ENCODE results near the gene C1orf52.

C1orf52 gene

DNA sequence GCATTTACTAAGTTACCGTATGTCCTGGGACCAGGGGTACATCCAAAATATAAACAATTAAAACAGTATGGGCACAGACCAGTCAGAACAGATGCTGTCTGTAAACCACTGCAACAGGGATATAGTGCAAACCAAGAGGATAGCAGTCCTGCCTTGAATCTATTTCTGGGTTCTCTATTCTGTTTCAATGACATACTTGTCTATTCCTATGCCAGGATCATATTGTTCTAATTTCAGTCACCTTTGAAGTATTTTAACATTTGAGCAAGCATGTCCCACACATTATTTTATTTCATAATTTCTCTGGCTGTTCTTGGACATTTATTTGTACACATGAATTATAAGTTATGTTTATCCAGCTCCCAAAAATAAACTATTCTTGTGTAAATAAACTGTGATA is 30.5 kb downstream of the C1orf52 start:
- DNase-seq: no peak

DNA sequence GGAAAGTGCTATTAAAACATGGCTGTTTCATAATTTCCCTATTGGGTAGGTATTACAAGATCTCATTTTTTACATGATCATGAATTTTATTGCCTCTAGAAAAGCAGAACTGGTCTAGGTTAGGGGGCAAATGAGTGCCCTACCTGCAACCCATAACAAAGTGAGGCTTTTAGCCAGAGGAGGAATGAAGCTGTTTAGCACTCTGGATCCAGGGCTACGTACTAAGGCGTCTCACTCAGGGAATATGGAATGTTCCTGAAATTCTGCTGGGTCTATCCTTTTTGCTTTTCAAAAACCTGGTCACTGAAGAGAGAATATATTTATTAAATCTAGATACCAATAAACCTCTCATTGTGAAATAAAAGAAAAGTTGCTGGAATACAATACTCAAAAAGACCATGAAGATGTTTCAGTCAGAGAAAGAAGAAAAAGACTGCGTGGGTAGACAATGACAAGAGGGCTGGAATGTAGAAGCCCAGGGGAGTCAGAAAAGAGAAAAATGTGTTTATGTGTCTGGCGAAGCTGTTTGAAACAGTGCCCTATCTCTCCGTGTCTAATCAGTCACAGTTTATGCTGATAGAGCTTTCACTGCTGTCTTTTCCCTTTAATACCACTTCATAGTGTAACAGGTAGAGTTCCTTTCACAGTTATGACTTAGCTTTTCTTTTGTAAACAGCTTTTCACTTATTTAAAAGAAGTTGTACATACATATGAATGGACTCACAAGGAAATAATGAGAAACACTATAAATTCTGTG is 33.7 kb downstream of the C1orf52 start:
- DNase-seq: no peak

DNA sequence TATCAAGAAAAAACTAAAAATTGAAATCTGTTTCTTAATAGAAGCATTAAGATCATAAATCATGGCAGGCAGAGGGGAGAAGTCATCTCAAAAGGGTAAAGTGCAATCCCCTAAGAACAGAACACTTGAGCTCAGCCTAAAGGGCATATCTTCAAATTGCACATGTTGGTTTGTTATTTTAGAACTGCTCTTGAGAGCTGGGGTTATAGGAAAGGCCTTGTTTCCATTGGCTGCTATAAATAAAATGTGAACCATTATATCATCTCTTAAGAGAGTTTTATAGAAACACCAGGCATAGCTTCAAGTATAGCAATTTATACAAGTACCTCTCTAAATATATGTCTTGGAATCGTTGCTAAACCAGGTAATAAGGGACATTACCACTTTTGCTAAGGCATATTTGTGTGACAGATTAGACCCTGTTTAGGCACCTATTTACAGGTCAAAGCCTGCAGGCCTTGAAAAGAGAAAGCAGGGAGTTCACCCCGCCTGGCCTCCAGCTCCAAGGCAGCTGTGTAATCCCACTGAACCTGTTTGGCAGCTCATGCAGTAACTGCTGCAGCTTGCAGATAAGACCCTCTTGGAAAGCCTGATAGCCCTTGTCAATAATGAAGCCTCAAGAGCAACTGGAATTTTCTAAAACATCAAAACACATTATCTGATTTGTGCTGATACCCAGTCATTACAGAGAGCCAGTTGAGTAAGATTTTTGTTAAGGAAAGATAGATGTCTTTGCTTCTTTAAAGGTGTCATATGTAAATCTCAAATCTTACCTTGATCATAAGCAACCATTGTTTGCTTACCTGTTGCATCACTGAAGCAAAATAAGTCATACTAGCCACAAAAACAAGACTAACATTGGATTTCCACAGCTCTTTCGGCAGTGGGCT is 34.5 kb downstream of the C1orf52 start:
- peak; percentile 21 for DNase-seq

DNA sequence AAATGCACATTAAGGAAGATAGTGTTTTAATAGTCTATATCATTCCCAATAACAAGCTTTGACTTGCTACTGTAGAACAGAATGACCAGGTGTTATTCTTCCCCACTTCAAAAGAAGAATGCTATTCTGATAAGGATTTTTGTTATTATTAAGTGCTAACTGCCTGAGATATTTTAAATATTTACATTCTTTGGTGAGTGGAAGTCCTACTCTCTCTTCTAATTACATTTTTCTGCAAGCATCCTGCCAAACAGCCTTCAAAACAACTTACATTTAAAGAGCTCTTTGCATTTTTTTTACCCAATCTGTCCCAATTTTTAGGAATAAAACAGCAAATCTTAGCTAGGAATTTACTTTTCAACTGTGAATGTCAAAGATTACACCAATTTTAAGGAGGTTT is 35.2 kb downstream of the C1orf52 start:
- DNase-seq: no peak

DNA sequence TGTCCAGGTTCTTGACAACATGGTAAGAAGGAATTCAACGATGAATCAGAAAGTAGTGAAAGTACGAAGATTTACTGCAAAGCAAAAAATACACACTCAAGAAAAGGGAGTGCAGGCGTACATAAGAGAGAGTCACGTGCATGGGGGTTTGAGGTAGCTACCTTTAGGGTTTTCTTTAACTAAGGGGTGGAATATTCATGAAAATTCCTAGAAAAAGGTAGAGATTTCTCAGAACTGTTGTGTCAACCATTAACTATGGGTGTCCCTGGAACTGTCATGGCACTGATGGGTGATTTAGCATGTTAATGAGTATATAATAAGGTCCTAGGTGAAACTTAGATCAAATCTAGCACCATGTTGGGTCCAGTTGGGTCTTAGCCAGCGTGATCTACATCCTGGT is 36.1 kb downstream of the C1orf52 start:
- DNase-seq: no peak

DNA sequence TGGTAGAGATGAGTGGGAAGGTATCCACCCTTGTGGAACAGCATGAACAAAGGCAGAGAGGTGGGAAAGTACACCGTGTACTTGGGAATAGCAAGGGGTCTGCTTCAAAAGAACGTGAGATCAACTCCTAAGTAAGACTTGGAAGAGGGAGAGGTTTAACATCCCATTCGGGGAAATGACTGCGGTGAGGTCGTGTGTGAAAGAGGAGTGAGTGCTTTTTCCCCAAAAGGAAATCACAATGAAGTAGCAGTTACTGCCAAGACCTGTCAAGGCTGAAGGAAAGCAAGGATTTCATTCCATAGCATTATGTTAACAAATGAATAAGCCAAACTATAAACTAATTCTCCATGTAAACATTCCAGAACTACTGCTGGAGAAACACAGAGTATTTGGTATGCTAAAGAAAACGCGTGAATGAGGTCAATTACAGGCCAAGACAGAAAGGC is 38.7 kb downstream of the C1orf52 start:
- DNase-seq: no peak

DNA sequence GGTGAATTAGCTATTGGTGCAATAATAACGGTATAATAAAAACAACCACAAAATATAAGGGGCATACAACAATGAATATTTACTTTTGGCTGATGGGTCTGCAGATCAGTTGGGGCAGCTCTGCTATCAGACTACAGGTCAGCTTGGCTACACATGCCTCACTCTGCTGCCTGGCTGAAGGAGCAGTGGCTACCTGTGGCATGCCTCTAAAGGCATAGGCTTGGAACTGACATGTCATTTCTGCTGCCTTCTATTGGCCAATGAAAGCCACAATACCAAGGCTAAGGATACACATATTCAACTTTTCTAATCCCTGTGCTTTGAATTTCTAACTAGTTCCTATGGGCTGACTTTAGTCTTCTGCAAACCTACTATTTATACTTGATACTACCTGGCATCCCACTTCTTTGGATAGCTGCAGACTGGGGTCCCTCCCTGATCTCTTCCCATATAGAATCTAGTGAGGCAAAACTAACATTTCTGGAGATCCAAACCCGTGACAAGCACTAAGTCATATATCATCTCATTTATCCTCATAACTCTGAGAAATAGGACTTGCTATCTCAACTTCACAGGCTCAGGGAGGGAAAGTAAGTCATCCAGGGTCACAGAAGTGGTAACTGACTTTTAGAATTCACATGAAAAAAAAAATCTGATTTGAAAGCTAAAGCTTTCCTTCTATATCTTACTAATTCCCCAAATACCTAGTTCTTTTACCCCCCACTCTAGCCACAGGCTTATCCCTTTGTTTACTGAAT is 39.4 kb downstream of the C1orf52 start:
- no peak for DNase-seq

DNA sequence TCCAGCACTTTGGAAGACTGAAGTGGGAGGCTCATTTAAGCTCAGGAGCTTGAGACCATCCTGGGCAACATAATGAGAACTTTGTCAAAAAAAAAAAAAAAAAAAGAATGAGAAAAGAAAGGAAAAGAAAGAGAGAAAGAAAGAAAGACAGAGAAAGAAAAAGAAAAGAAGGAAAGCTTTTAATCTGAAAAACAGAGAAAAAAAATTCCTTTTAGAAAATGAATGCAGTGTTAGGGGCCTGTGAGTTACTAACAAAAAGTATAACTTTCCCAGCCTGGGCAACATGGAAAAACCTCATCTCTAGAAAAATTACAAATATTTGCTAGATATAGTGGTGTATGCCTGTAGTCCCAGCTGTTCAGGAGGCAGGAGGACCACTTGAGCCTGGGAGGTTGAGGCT is 42.8 kb downstream of the C1orf52 start:
- DNase-seq: no peak

DNA sequence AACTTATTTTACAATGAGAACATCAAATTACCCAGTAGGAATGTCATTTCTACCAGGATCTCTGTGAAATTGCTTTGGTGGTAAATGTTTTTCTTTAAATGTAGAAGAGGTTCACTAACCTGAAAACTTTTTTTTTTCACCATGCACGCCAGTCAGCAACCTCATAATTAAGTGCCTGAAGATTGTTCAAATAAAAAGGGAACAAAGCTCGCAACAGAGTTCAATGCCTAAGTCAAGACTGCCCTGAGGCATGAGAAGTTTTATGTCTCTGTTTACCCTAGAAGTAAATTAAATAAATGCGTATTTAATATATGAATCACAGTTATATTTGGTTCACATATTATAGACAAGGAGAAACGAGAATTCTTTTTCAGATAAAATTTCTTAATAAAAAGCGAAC is 44.8 kb downstream of the C1orf52 start:
- DNase-seq: no peak

DNA sequence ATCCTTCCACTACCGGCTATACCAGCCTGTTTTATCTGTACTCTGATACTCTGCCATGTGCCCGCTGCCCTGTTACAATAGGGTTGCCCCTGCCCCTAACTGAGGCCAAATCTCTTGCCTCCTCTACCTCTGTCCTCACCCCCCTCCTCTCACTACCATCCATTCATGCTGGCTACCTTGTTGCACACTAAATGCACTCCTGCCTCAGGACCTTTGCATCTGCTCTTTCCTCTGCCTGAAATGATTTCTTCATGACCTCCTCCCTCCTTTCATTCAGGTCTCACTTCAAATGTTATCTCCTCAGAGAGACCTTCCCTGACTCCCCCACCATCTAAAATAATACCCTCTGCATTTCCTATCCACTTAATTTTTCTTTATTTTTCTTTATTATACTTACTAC is 51.0 kb downstream of the C1orf52 start:
- DNase-seq: no peak

DNA sequence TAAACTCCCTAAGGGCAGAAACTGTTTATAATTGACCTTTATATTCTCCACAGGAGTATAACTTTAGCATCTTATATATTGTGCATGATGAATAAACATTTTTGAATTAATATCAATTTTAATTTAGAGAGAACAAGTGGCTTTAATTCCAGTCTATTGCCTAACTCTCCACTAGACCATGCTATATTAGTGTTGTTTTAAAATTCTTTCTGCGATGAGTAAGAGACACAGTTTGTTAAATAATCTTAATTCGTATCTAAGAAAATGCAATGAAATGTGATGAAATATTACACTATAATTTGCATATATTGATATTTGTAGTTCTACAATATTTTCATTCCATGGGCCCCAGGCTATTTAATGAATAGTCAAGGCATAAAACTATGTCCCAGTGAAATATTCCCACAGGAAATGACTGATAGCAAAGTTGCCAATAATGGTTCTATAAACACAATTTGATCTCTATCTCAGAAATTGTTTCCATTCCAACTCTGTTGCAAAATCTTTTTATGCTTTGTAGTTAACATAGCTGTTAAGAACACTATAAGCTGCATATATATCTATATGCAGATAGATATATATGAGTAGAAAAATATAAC is 55.8 kb downstream of the C1orf52 start:
- no peak for DNase-seq

DNA sequence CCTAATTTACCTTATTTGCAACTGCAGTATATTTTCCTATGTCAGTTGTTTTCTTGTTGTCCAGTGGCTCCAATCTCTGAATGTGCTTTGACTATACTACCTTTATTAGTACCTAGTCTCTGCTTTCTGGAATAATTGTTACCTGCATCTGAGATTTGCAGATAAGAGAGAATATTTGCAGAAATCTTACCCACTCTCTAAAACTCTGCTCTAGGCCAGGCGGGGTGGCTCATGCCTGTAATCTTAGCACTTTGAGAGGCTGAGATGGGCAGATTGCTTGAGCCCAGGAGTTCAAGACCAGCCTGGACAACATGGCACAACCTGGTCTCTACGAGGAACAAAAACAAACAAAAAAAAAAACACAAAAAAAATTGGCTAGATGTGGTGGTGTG is 56.6 kb downstream of the C1orf52 start:
- DNase-seq: no peak

DNA sequence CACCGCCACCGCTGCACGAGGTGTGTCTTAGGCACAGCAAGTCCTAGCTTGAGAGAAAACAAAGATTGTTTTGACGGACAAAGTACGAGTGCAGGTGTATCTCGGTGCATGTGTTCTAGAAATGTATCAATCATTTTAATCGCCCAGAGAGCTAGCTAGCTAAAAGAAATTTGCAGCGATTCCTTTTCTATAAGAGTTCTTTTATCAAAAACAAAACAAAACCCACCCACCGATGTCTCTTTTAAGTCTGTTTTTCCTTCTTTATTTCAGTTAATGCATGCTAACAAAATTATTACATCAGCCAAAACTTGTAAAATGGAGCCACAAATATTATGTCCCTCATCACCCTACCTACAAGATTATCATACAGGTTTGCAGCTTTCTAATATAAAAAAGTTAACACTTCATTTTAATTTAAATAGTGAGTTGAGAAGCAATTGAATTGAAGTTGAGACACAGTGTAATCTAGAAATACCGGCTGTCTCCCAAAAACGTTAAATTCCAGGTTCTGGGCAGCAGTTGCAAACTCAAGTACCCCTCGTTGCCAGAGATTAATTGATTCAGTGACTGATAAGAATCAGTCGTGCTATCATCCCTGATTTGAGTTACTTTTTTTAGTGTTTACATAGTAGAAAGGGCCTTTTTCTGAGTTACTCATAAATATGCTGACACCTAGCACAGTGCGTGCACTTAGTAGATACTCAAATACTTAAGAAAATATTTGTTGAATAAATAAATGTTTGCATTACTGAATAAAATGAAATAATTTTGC is 57.2 kb downstream of the C1orf52 start:
- peak; percentile 5 for DNase-seq

DNA sequence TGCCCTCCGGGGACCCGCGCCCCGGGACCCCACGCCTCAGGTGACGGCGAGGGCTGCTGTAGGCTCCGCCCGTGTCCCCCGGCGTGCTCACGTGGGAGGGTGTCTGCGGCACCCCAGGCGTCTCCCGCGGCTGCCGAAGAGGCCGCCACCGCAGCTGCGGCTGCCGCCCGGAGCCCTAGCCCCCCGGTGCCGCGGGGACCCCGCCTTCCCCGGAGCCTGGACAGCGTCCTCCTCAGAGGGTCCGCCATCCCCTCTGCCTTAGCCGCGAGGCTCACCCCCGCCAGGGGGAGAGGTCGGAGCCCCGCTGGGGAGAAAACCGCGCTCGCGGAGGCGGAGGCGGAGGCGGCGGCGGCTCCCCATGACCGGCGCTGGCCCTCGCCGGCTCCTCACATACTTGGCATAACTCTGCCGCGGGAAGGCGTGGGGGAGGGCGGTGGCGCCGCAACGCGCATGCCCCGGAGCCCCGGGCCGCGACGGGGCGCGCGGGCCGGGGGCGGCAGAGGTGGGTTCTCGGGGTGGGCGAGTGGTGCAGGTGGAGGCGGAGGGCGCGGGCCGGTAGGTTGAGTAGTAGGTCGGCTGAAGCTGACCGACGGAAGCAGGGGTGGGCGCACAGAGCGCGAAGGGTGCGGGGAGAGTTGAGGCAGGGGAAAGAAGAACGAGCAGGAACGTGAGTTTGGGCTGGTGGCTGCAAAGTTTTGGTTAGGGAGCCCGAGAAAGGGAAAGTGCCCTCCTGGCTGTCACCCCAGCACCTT is 57.9 kb downstream of the C1orf52 start:
- peak; percentile 26 for DNase-seq

DNA sequence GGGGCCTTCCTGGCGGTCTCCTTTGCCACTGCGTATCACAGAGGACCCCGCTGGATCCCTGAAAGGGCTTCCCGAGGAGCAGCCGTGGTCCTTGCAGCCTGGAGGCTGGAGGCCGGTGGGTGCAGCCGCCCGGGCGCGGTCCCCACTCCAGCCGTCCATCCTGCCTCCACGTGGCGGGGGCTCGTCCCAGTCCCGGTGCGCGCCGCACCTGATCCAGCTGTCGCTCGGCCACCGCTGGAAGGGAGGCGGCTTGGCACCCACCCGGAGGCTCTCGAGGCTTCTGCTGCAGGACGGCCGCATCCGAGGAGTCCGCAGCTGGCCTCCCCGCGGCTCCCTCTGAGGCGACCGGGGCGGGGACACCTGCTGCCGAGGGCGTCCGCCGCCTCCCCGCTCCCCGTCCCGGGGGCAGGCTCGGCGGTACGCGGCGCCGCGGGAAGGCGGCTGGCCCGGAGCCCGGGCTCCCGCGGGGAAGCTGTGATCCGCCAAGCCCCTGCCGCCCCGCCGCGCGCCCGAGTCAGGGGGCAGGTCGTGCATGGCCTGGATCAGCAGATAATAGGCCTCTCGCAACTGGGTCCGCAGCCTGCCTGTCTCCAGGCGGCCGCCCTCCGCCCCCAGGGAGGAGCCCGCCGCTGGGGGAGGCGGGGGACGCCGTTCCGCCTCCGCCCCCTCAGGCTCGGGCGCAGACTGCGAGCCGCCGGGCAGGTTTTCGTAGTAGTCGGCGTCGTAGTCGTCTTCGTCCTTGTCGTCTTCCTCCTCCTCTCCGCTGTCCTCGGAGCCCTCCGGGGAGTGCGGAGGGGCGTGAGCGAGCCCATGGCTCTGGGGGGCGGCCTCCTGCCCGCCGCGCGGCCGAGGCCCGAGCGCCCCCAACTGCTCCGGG is 58.8 kb downstream of the C1orf52 start, which contains the start of gene SYDE2:
Gene SYDE2 (minus strand): TSS at position 554 of the 877 bp plus-strand sequence. CDS start 20 bp downstream, at position 534.
- DNase-seq: peak; percentile 70

Measured in COR-L47 (cell line).